Fibroblast of lung (primary cell): ENCODE data around the gene ACAA2.

Source experiments
- EZH2 ChIP-seq: IDR thresholded peaks from 2 replicates; pipeline ENCODE4 v1.5.1; 2012; ENCODE audit warnings: low read length, control low read depth, mild to moderate bottlenecking; ENCODE audit errors: missing control alignments
- TF ChIP-seq, protein P1 (sequence below), 2 donors: IDR thresholded peaks in 1 of 2; conservative IDR thresholded peaks in 1 of 2; 1 replicate in 1 of 2; 2 replicates in 1 of 2; pipeline ENCODE4 v1.5.1; 2011 to 2012; ENCODE audit warnings: low read length in 2 of 2, control low read depth in 1 of 2, inconsistent platforms in 1 of 2, low read depth in 1 of 2, mild to moderate bottlenecking in 1 of 2

DNA sequence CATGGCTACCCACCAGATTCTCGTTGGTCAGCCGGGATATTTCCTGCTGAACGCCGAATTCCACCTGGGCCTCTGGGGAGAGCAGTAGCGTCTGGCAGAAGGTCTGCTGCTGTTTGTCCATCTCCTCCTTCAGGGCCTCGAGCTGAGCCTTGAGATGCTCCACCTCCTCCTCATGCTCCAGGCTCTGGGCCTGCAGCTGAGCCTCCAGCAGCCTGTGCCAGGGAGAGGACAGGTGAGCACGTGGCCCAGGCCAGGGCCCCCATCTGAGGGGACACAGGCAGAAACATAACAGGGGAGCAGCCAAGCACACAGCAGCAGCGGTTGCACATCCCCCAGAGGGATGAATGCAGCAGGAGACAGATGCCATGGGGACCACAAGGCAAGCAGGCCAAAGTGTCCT is 40.1 kb upstream of the ACAA2 start:
- no peak for TF ChIP-seq EZH2
- TF ChIP-seq, protein P1, sequence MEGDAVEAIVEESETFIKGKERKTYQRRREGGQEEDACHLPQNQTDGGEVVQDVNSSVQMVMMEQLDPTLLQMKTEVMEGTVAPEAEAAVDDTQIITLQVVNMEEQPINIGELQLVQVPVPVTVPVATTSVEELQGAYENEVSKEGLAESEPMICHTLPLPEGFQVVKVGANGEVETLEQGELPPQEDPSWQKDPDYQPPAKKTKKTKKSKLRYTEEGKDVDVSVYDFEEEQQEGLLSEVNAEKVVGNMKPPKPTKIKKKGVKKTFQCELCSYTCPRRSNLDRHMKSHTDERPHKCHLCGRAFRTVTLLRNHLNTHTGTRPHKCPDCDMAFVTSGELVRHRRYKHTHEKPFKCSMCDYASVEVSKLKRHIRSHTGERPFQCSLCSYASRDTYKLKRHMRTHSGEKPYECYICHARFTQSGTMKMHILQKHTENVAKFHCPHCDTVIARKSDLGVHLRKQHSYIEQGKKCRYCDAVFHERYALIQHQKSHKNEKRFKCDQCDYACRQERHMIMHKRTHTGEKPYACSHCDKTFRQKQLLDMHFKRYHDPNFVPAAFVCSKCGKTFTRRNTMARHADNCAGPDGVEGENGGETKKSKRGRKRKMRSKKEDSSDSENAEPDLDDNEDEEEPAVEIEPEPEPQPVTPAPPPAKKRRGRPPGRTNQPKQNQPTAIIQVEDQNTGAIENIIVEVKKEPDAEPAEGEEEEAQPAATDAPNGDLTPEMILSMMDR (conservative IDR thresholded peaks at IDR 0.05 in 1 of 2, IDR thresholded peaks at IDR 0.05 in 1 of 2; ENCODE audit: low read depth in 1 of 2, low read length in 2 of 2): no peak
